ENCODE results near the gene MRC2. TPM values are rescaled to one million over a fixed set of nuclear protein-coding genes. Genes with fewer than 3 reads are reported as not detected.

The MRC2 gene
- polyA plus RNA-seq, 3 donors: 0.04 TPM; not detected in 2

DNA sequence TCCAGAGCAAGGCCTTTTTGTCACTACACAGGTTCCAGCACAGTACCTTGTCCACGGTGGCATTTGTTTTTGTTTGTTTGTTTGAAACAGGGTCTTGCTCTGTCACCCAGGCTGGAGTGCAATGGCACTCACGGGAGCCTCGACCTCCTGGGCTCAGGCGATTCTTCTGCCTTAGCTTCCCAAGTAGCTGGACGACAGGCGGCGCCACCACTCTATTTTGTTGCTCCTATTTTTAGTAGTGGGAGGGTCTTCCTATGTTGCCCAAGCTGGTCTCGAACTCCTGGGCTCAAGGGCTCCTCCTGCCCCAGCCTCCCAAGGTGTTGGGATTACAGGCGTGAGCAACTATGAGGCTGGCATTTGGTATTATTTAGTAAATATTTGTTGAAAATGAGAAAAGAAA, 10.3 kb downstream of the MRC2 start:
- no peaks in the 10 kb centered on the region for H3K79me2 ChIP-seq (ENCODE audit: insufficient read depth, low read length)

DNA sequence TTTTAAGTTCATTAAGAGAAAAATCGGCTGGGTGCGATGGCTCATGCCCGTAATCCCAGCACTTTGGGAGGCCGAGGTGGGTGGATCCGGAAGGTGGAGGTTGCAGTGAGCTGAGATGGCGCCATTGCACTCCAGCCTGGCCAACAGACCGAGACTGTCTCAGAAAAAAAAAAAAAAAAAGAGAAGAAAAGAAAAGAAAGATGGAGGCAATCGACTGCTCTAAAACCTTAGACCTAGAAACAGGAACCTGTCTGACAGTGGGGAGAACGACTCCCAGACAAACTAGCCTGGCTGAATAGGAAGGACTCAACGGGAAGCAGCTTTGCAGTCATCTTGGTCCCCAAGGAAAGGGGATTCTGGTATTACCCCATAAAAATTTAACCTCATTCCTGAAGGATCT, 13.7 kb downstream of the MRC2 start:
- H3K9me3 ChIP-seq (replicated peaks in 1 of 2; ENCODE audit: control insufficient read depth in 1 of 2, insufficient read depth in 1 of 2, low read length in 2 of 2): no peaks in the 10 kb centered on the region
- TF ChIP-seq, protein P1, sequence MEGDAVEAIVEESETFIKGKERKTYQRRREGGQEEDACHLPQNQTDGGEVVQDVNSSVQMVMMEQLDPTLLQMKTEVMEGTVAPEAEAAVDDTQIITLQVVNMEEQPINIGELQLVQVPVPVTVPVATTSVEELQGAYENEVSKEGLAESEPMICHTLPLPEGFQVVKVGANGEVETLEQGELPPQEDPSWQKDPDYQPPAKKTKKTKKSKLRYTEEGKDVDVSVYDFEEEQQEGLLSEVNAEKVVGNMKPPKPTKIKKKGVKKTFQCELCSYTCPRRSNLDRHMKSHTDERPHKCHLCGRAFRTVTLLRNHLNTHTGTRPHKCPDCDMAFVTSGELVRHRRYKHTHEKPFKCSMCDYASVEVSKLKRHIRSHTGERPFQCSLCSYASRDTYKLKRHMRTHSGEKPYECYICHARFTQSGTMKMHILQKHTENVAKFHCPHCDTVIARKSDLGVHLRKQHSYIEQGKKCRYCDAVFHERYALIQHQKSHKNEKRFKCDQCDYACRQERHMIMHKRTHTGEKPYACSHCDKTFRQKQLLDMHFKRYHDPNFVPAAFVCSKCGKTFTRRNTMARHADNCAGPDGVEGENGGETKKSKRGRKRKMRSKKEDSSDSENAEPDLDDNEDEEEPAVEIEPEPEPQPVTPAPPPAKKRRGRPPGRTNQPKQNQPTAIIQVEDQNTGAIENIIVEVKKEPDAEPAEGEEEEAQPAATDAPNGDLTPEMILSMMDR (IDR thresholded peaks at IDR 0.05): no peak
- Mint-ChIP-seq H3K27me3 (ENCODE audit: low read depth in 3 of 3) (peaks cover 0 to 3% (median 0%) of the 10 kb centered on the region in 3 donors), H3K9me3 (no peaks in the 10 kb centered on the region), H3K27ac (peak overlapping the region in 1 of 7 donors; percentile 13), H3K4me3 (no peak overlapping the region), H3K4me1 (peaks cover 2% of the 10 kb centered on the region), H3K36me3 (no peaks in the 10 kb centered on the region)
- H2AFZ ChIP-seq (ENCODE audit: insufficient read depth, low read depth, low read length, poor library complexity, severe bottlenecking): no peak overlapping the region
- WGBS (ENCODE audit: insufficient coverage): 56% methylated on average over 9 of the region's 10 CpGs
- no peaks in the 10 kb centered on the region for H3K79me2 ChIP-seq (ENCODE audit: insufficient read depth, low read length)
- no peak overlapping the region for H3K4me3 ChIP-seq (replicated peaks in 1 of 3; ENCODE audit: low read depth in 2 of 3, low read length in 3 of 3)
- H3K4me2 ChIP-seq (replicated peaks; ENCODE audit: extremely low read depth, low read length, poor library complexity, severe bottlenecking): no peak overlapping the region
- H3K36me3 ChIP-seq (replicated peaks in 1 of 2; ENCODE audit: control insufficient read depth in 1 of 2, insufficient read depth in 2 of 2, low read length in 2 of 2): no peaks in the 10 kb centered on the region
- H3K27ac ChIP-seq (ENCODE audit: low read depth in 1 of 2, low read length in 2 of 2): no peak overlapping the region
- H3K27me3 ChIP-seq (ENCODE audit: control insufficient read depth in 2 of 2, insufficient read depth in 2 of 2, low read length in 2 of 2): no peaks in the 10 kb centered on the region
- H3K4me1 ChIP-seq (ENCODE audit: control insufficient read depth in 1 of 2, insufficient read depth in 2 of 2, low read length in 2 of 2): no peaks in the 10 kb centered on the region
- H4K20me1 ChIP-seq (ENCODE audit: insufficient read depth, low read length): no peaks in the 10 kb centered on the region
- H3K9ac ChIP-seq (ENCODE audit: insufficient read depth, low read length, poor library complexity, severe bottlenecking): no peak overlapping the region
- intact Hi-C loops (cut with micrococcal nuclease): no loop called here
- no peak for DNase-seq

More for the DNA sequence above, 10.3 kb downstream of the MRC2 start:
- Histone ChIP-seq H3K27me3 (ENCODE audit: control insufficient read depth in 2 of 2, insufficient read depth in 2 of 2, low read length in 2 of 2) (no peaks in the 10 kb centered on the region), H3K4me1 (ENCODE audit: control insufficient read depth in 1 of 2, insufficient read depth in 2 of 2, low read length in 2 of 2) (no peaks in the 10 kb centered on the region), H3K36me3 (replicated peaks in 1 of 2; ENCODE audit: control insufficient read depth in 1 of 2, insufficient read depth in 2 of 2, low read length in 2 of 2) (no peaks in the 10 kb centered on the region), H4K20me1 (ENCODE audit: insufficient read depth, low read length) (no peaks in the 10 kb centered on the region), H3K9ac (ENCODE audit: insufficient read depth, low read length, poor library complexity, severe bottlenecking) (no peak overlapping the region), H3K4me2 (replicated peaks; ENCODE audit: extremely low read depth, low read length, poor library complexity, severe bottlenecking) (no peak overlapping the region), H2AFZ (ENCODE audit: insufficient read depth, low read depth, low read length, poor library complexity, severe bottlenecking) (no peak overlapping the region), H3K4me3 (replicated peaks in 1 of 3; ENCODE audit: low read depth in 2 of 3, low read length in 3 of 3) (no peak overlapping the region), H3K27ac (ENCODE audit: low read depth in 1 of 2, low read length in 2 of 2) (no peak overlapping the region), H3K9me3 (replicated peaks in 1 of 2; ENCODE audit: control insufficient read depth in 1 of 2, insufficient read depth in 1 of 2, low read length in 2 of 2) (no peaks in the 10 kb centered on the region)
- WGBS (ENCODE audit: insufficient coverage): 87% methylated on average over 6 of the region's 9 CpGs
- no peaks in the 10 kb centered on the region for H3K36me3 Mint-ChIP-seq
- H3K4me1 Mint-ChIP-seq: peaks cover 9% of the 10 kb centered on the region
- H3K27me3 Mint-ChIP-seq (ENCODE audit: low read depth in 3 of 3): peaks cover 0 to 6% (median 2%) of the 10 kb centered on the region in 3 donors
- intact Hi-C loops (cut with micrococcal nuclease): no loop called here
- H3K9me3 Mint-ChIP-seq: no peaks in the 10 kb centered on the region
- no peak overlapping the region for H3K27ac Mint-ChIP-seq
- TF ChIP-seq, protein P1 (IDR thresholded peaks at IDR 0.05): no peak
- no peak overlapping the region for H3K4me3 Mint-ChIP-seq
- no peak for DNase-seq
